Activated T-helper 17 cell treated with anti-CD3 and anti-CD28 coated beads, Interleukin-2, amount 50 U/mL, for 72 hours (primary cell): ENCODE data around the gene NDUFA12. TPM values are rescaled to one million over a fixed set of nuclear protein-coding genes. Genes with fewer than 3 reads are reported as not detected.
A peak's percentile ranks its signal among the peaks of the same experiment; 100 is the strongest.

Experiments used
- ATAC-seq: fragments of 150-1000 bp; cut with Tn5 transposase; replicated peaks from 2 replicates; pipeline ENCODE4 v1.10.0; 2021; ENCODE audit warnings: mild to moderate bottlenecking, moderate library complexity
- H3K27ac Mint-ChIP-seq: one replicate; pipeline ENCODE4 v1.8.0; 2022; ENCODE audit warnings: mixed read lengths
- H3K27me3 Mint-ChIP-seq: one replicate; pipeline ENCODE4 v1.8.0; 2022; ENCODE audit warnings: mixed read lengths
- H3K36me3 Mint-ChIP-seq: one replicate; pipeline ENCODE4 v1.8.0; 2022; ENCODE audit warnings: low read depth, mild to moderate bottlenecking, mixed read lengths
- H3K4me1 Mint-ChIP-seq: one replicate; pipeline ENCODE4 v1.8.0; 2022; ENCODE audit warnings: mixed read lengths
- H3K4me3 Mint-ChIP-seq: one replicate; pipeline ENCODE4 v1.8.0; 2022; ENCODE audit warnings: mild to moderate bottlenecking, mixed read lengths
- H3K9me3 Mint-ChIP-seq: one replicate; pipeline ENCODE4 v1.8.0; 2022; ENCODE audit warnings: mixed read lengths
- total RNA-seq, 2 donors: library from RNA; stranded (reverse); gene quantifications; one replicate each; pipeline ENCODE4 v1.2.3, GENCODE V29; 2022

Gene NDUFA12
- 100 to 1,000 TPM in 1 of 2 donors, 10 to 100 TPM in 1; 90.0 to 148 TPM for total RNA-seq

GRCh38 chr12:95003213-95003920 lies at the start of gene NDUFA12:
Gene NDUFA12, minus strand, starts transcription at chr12:95003697. Its CDS starts 17 bp downstream, at chr12:95003680.
- H3K27me3 Mint-ChIP-seq: no peaks in the 10 kb centered on the region
- H3K36me3 Mint-ChIP-seq: peaks cover 51% of the 10 kb centered on the region
- peak within 1 kb of the TSS; percentile 97 for H3K27ac Mint-ChIP-seq
- H3K4me1 Mint-ChIP-seq: peaks cover 29% of the 10 kb centered on the region
- peak; percentile 98 for ATAC-seq
- H3K4me3 Mint-ChIP-seq: peak within 1 kb of the TSS; percentile 89
- H3K9me3 Mint-ChIP-seq: peaks cover 10% of the 10 kb centered on the region

- H3K27ac Mint-ChIP-seq: no peak overlapping the region
- H3K4me1 Mint-ChIP-seq: no peaks in the 10 kb centered on the region
- ATAC-seq: no peak
- peaks cover 81% of the 10 kb centered on the region for H3K36me3 Mint-ChIP-seq
- H3K9me3 Mint-ChIP-seq: no peaks in the 10 kb centered on the region
- H3K27me3 Mint-ChIP-seq: no peaks in the 10 kb centered on the region
- no peak overlapping the region for H3K4me3 Mint-ChIP-seq
Observed at GRCh38 chr12:95051241-95051640, 47.7 kb upstream of the NDUFA12 start.

- H3K9me3 Mint-ChIP-seq: no peaks in the 10 kb centered on the region
- no peak overlapping the region for H3K27ac Mint-ChIP-seq
- H3K4me1 Mint-ChIP-seq: peaks cover 7% of the 10 kb centered on the region
- peaks cover 72% of the 10 kb centered on the region for H3K36me3 Mint-ChIP-seq
- no peak overlapping the region for H3K4me3 Mint-ChIP-seq
- ATAC-seq: peak; percentile 14
- H3K27me3 Mint-ChIP-seq: no peaks in the 10 kb centered on the region
Observed at GRCh38 chr12:95037906-95038305, 34.4 kb upstream of the NDUFA12 start.

GRCh38 chr12:95034750-95035149 lies 31.3 kb upstream of the NDUFA12 start:
- H3K27ac Mint-ChIP-seq: peak overlapping the region; percentile 23
- H3K4me3 Mint-ChIP-seq: no peak overlapping the region
- peaks cover 66% of the 10 kb centered on the region for H3K36me3 Mint-ChIP-seq
- no peak for ATAC-seq
- H3K27me3 Mint-ChIP-seq: no peaks in the 10 kb centered on the region
- H3K4me1 Mint-ChIP-seq: peaks cover 7% of the 10 kb centered on the region
- H3K9me3 Mint-ChIP-seq: no peaks in the 10 kb centered on the region

- Mint-ChIP-seq H3K9me3 (no peaks in the 10 kb centered on the region), H3K4me1 (no peaks in the 10 kb centered on the region), H3K36me3 (peaks cover 43% of the 10 kb centered on the region), H3K27ac (no peak overlapping the region), H3K4me3 (no peak overlapping the region), H3K27me3 (no peaks in the 10 kb centered on the region)
- no peak for ATAC-seq
Observed at GRCh38 chr12:95022477-95022876, 19.0 kb upstream of the NDUFA12 start.

- H3K4me3 Mint-ChIP-seq: no peak overlapping the region
- H3K27ac Mint-ChIP-seq: no peak overlapping the region
Observed at GRCh38 chr12:95017482-95017881, 14.0 kb upstream of the NDUFA12 start.

GRCh38 chr12:95016120-95016519 lies 12.6 kb upstream of the NDUFA12 start:
- Mint-ChIP-seq H3K9me3 (no peaks in the 10 kb centered on the region), H3K36me3 (peaks cover 8% of the 10 kb centered on the region), H3K27me3 (no peaks in the 10 kb centered on the region), H3K4me3 (no peak overlapping the region), H3K27ac (no peak overlapping the region), H3K4me1 (no peaks in the 10 kb centered on the region)
- ATAC-seq: no peak

More at GRCh38 chr12:95017482-95017881, 14.0 kb upstream of the NDUFA12 start:
- Mint-ChIP-seq H3K36me3 (peaks cover 16% of the 10 kb centered on the region), H3K27me3 (no peaks in the 10 kb centered on the region), H3K4me1 (no peaks in the 10 kb centered on the region), H3K9me3 (no peaks in the 10 kb centered on the region)
- no peak for ATAC-seq

- Mint-ChIP-seq H3K27me3 (no peaks in the 10 kb centered on the region), H3K36me3 (peaks cover 3% of the 10 kb centered on the region), H3K4me3 (no peak overlapping the region), H3K9me3 (no peaks in the 10 kb centered on the region), H3K4me1 (no peaks in the 10 kb centered on the region), H3K27ac (no peak overlapping the region)
- ATAC-seq: no peak
Observed at GRCh38 chr12:95014554-95014953, 11.1 kb upstream of the NDUFA12 start.

- no peak overlapping the region for H3K4me3 Mint-ChIP-seq
- peaks cover 23% of the 10 kb centered on the region for H3K36me3 Mint-ChIP-seq
- no peak for ATAC-seq
- peaks cover 10% of the 10 kb centered on the region for H3K9me3 Mint-ChIP-seq
- H3K27ac Mint-ChIP-seq: no peak overlapping the region
- H3K27me3 Mint-ChIP-seq: no peaks in the 10 kb centered on the region
- peaks cover 11% of the 10 kb centered on the region for H3K4me1 Mint-ChIP-seq
Observed at GRCh38 chr12:95006206-95006605, 2.7 kb upstream of the NDUFA12 start.

- Mint-ChIP-seq H3K4me1 (peaks cover 17% of the 10 kb centered on the region), H3K36me3 (peaks cover 39% of the 10 kb centered on the region), H3K4me3 (peak overlapping the region; percentile 89), H3K27me3 (no peaks in the 10 kb centered on the region), H3K9me3 (peaks cover 10% of the 10 kb centered on the region), H3K27ac (peak overlapping the region; percentile 89)
- no peak for ATAC-seq
Observed at GRCh38 chr12:95004610-95005009, 1.1 kb upstream of the NDUFA12 start.

GRCh38 chr12:95003921-95004272 lies 400 bp upstream of the NDUFA12 start:
- peak overlapping the region; percentile 89 for H3K4me3 Mint-ChIP-seq
- peaks cover 46% of the 10 kb centered on the region for H3K36me3 Mint-ChIP-seq
- peaks cover 24% of the 10 kb centered on the region for H3K4me1 Mint-ChIP-seq
- no peaks in the 10 kb centered on the region for H3K27me3 Mint-ChIP-seq
- no peak for ATAC-seq
- H3K9me3 Mint-ChIP-seq: peaks cover 10% of the 10 kb centered on the region
- H3K27ac Mint-ChIP-seq: peak overlapping the region; percentile 97

GRCh38 chr12:95002754-95003153 lies 743 bp downstream of the NDUFA12 start:
- peak; percentile 12 for ATAC-seq
- peaks cover 56% of the 10 kb centered on the region for H3K36me3 Mint-ChIP-seq
- peaks cover 10% of the 10 kb centered on the region for H3K9me3 Mint-ChIP-seq
- H3K27ac Mint-ChIP-seq: peak overlapping the region; percentile 97
- peaks cover 32% of the 10 kb centered on the region for H3K4me1 Mint-ChIP-seq
- H3K27me3 Mint-ChIP-seq: no peaks in the 10 kb centered on the region
- peak overlapping the region; percentile 89 for H3K4me3 Mint-ChIP-seq

- H3K27ac Mint-ChIP-seq: no peak overlapping the region
Observed at GRCh38 chr12:94998326-94998725, 5.2 kb downstream of the NDUFA12 start.

GRCh38 chr12:94997726-94998125 lies 5.8 kb downstream of the NDUFA12 start:
- Mint-ChIP-seq H3K4me1 (peaks cover 30% of the 10 kb centered on the region), H3K27ac (no peak overlapping the region)

More at GRCh38 chr12:94998326-94998725, 5.2 kb downstream of the NDUFA12 start:
- no peak for ATAC-seq
- no peaks in the 10 kb centered on the region for H3K9me3 Mint-ChIP-seq
- peaks cover 82% of the 10 kb centered on the region for H3K36me3 Mint-ChIP-seq
- peak overlapping the region; percentile 49 for H3K4me3 Mint-ChIP-seq
- no peaks in the 10 kb centered on the region for H3K27me3 Mint-ChIP-seq
- peaks cover 32% of the 10 kb centered on the region for H3K4me1 Mint-ChIP-seq

GRCh38 chr12:94997061-94997460 lies 6.4 kb downstream of the NDUFA12 start:
- Mint-ChIP-seq H3K4me1 (peaks cover 26% of the 10 kb centered on the region), H3K36me3 (peaks cover 84% of the 10 kb centered on the region), H3K9me3 (no peaks in the 10 kb centered on the region), H3K27ac (no peak overlapping the region), H3K4me3 (no peak overlapping the region), H3K27me3 (no peaks in the 10 kb centered on the region)
- ATAC-seq: no peak

More at GRCh38 chr12:94997726-94998125, 5.8 kb downstream of the NDUFA12 start:
- Mint-ChIP-seq H3K9me3 (no peaks in the 10 kb centered on the region), H3K4me3 (no peak overlapping the region), H3K36me3 (peaks cover 82% of the 10 kb centered on the region), H3K27me3 (no peaks in the 10 kb centered on the region)
- ATAC-seq: no peak
